IMR-90 (cell line): ENCODE results near the gene PYGB. TPM values are rescaled to one million over a fixed set of nuclear protein-coding genes. Genes with fewer than 3 reads are reported as not detected.

ENCODE experiments used
- ATAC-seq: fragments of 200-7000 bp; cut with Tn5 transposase; 2 replicates; pipeline ENCODE4 v1.9.1; 2020; ENCODE audit warnings: low read depth, mild to moderate bottlenecking, moderate library complexity
- Bru-seq: library from RNA; stranded (reverse); fragments of 400-500 nt; gene quantifications from one replicate; lab custom pipeline; 2021; lab: Mats Ljungman, UMichigan
- BruChase-seq, 2 experiments: library from RNA; stranded (reverse); fragments of 400-500 nt; gene quantifications; one replicate each; lab custom pipeline; 2021; lab: Mats Ljungman, UMichigan
- BruUV-seq: library from RNA; stranded (reverse); fragments of 400-500 nt; replicated peaks from 2 replicates; lab custom pipeline; 2021; lab: Mats Ljungman, UMichigan
- CTCF ChIA-PET: fragments of 300-600 bp; formaldehyde crosslinking; extraction: SDS; loops from one replicate; lab custom pipeline; 2021; ENCODE audit warnings: antibody characterized with exemption; lab: Yijun Ruan, JAX
- POLR2A ChIA-PET: fragments of 300-600 bp; sonication (Branson Sonifier 250); formaldehyde crosslinking; loops from one replicate; lab custom pipeline; 2022; ENCODE audit warnings: antibody characterized with exemption; ENCODE audit not compliant: unreplicated experiment; lab: Charles Lee
- DNase-seq: peaks from one replicate; pipeline ENCODE4 v3.0.0; 2013
- H2AFZ ChIP-seq: replicated peaks from 2 replicates; pipeline ENCODE3; 2013; ENCODE audit warnings: low read length, mild to moderate bottlenecking; ENCODE audit not compliant: poor library complexity
- H2AK5ac ChIP-seq: 2 replicates; pipeline ENCODE4 v1.6.1; 2013; ENCODE audit warnings: low read depth, low read length, inconsistent platforms
- H2AK9ac ChIP-seq: replicated peaks from 2 replicates; pipeline ENCODE3; 2013; ENCODE audit warnings: mild to moderate bottlenecking, low read depth, low read length, moderate library complexity; ENCODE audit not compliant: poor library complexity
- H2BK120ac ChIP-seq: 2 replicates; pipeline ENCODE4 v1.6.1; 2013; ENCODE audit warnings: low read depth, low read length, inconsistent platforms
- H2BK15ac ChIP-seq: 3 replicates; pipeline ENCODE4 v1.6.1; 2013; ENCODE audit warnings: low read depth, low read length, inconsistent platforms
- H2BK20ac ChIP-seq: 2 replicates; pipeline ENCODE4 v1.6.1; 2013; ENCODE audit warnings: low read depth, mild to moderate bottlenecking, inconsistent platforms, low read length, moderate library complexity
- H2BK5ac ChIP-seq: 2 replicates; pipeline ENCODE4 v1.6.1; 2013; ENCODE audit warnings: mild to moderate bottlenecking, low read depth, low read length, inconsistent platforms; ENCODE audit not compliant: poor library complexity, severe bottlenecking
- H3K14ac ChIP-seq: replicated peaks from 2 replicates; pipeline ENCODE4 v1.6.1; 2013; ENCODE audit warnings: low read depth, low read length, inconsistent platforms
- H3K18ac ChIP-seq: 2 replicates; pipeline ENCODE4 v1.6.1; 2013; ENCODE audit warnings: low read depth, low read length, control low read depth
- H3K23ac ChIP-seq: 2 replicates; pipeline ENCODE4 v1.6.1; 2013; ENCODE audit warnings: low read depth, low read length, inconsistent platforms
- H3K27ac ChIP-seq: 2 replicates; pipeline ENCODE4 v1.5.1; 2013; ENCODE audit warnings: mild to moderate bottlenecking, control low read depth, low read length; ENCODE audit not compliant: insufficient read depth
- H3K27me3 ChIP-seq: 2 replicates; pipeline ENCODE4 v1.6.1; 2013; ENCODE audit warnings: low read length; ENCODE audit not compliant: control insufficient read depth, insufficient read depth
- H3K36me3 ChIP-seq: 2 replicates; pipeline ENCODE4 v1.6.1; 2013; ENCODE audit warnings: low read length, mixed read lengths; ENCODE audit not compliant: control insufficient read depth, insufficient read depth
- H3K4ac ChIP-seq: 2 replicates; pipeline ENCODE4 v1.6.1; 2013; ENCODE audit warnings: low read depth, low read length, inconsistent platforms
- H3K4me1 ChIP-seq: 2 replicates; pipeline ENCODE4 v1.6.1; 2013; ENCODE audit warnings: low read length, mixed read lengths; ENCODE audit not compliant: control insufficient read depth, insufficient read depth
- H3K4me2 ChIP-seq: 2 replicates; pipeline ENCODE4 v1.6.1; 2013; ENCODE audit warnings: low read depth, mild to moderate bottlenecking, control low read depth, low read length, moderate library complexity
- H3K4me3 ChIP-seq: 2 replicates; pipeline ENCODE4 v1.5.1; 2013; ENCODE audit warnings: low read depth, mild to moderate bottlenecking, control low read depth, low read length, moderate library complexity; ENCODE audit not compliant: insufficient read depth
- H3K56ac ChIP-seq: 2 replicates; pipeline ENCODE4 v1.6.1; 2013; ENCODE audit warnings: low read length, inconsistent platforms; ENCODE audit not compliant: insufficient read depth; ENCODE audit errors: extremely low read depth
- H3K79me1 ChIP-seq, 2 experiments: 2 replicates each; pipeline ENCODE4 v1.6.1; 2013; ENCODE audit warnings: low read length in 2 of 2, inconsistent platforms in 1 of 2, low read depth in 1 of 2
- H3K9ac ChIP-seq: 2 replicates; pipeline ENCODE4 v1.6.1; 2013; ENCODE audit warnings: low read depth, low read length, control low read depth
- H3K9me1 ChIP-seq: 2 replicates; pipeline ENCODE4 v1.6.1; 2013; ENCODE audit warnings: low read length, inconsistent platforms; ENCODE audit not compliant: insufficient read depth
- H3K9me3 ChIP-seq: 2 replicates; pipeline ENCODE4 v1.6.1; 2013; ENCODE audit warnings: low read length; ENCODE audit not compliant: control insufficient read depth, insufficient read depth
- H4K20me1 ChIP-seq: 2 replicates; pipeline ENCODE4 v1.6.1; 2013; ENCODE audit warnings: low read length, inconsistent platforms; ENCODE audit not compliant: insufficient read depth
- H4K5ac ChIP-seq: 2 replicates; pipeline ENCODE4 v1.6.1; 2013; ENCODE audit warnings: mild to moderate bottlenecking, low read depth, low read length, control low read depth
- H4K8ac ChIP-seq, 2 experiments: 2 replicates each; pipeline ENCODE4 v1.6.1; 2013; ENCODE audit warnings: low read depth in 2 of 2, low read length in 2 of 2, control low read depth in 1 of 2, inconsistent platforms in 1 of 2
- H4K91ac ChIP-seq: 2 replicates; pipeline ENCODE4 v1.6.1; 2013; ENCODE audit warnings: low read depth, low read length, inconsistent platforms; ENCODE audit not compliant: insufficient read depth
- BHLHE40 ChIP-seq: fragments of 150-350 bp; IDR thresholded peaks from 2 replicates; pipeline ENCODE4 v1.6.1; 2016; ENCODE audit warnings: mild to moderate bottlenecking, low read depth, low read length
- CEBPB ChIP-seq: IDR thresholded peaks from 2 replicates; pipeline ENCODE4 v1.6.1; 2012; ENCODE audit warnings: low read depth, low read length, improper control_type of control experiment
- CHD1 ChIP-seq: IDR thresholded peaks from 2 replicates; pipeline ENCODE4 v1.6.1; 2012; ENCODE audit warnings: low read depth, low read length, improper control_type of control experiment
- FOS ChIP-seq: fragments of 150-350 bp; IDR thresholded peaks from 2 replicates; pipeline ENCODE4 v1.6.1; 2016; ENCODE audit warnings: low read depth, low read length
- MAFK ChIP-seq: IDR thresholded peaks from 2 replicates; pipeline ENCODE4 v1.6.1; 2012; ENCODE audit warnings: low read depth, low read length, improper control_type of control experiment
- MAZ ChIP-seq: IDR thresholded peaks from 2 replicates; pipeline ENCODE4 v1.6.1; 2012; ENCODE audit warnings: low read depth, mild to moderate bottlenecking, low read length, improper control_type of control experiment, moderate library complexity, borderline replicate concordance
- MXI1 ChIP-seq: IDR thresholded peaks from 2 replicates; pipeline ENCODE4 v1.6.1; 2012; ENCODE audit warnings: low read depth, mild to moderate bottlenecking, low read length, moderate library complexity, borderline replicate concordance
- POLR2A ChIP-seq: IDR thresholded peaks from 2 replicates; pipeline ENCODE4 v1.6.1; 2012; ENCODE audit warnings: mild to moderate bottlenecking, low read depth, low read length
- RCOR1 ChIP-seq: IDR thresholded peaks from 2 replicates; pipeline ENCODE4 v1.6.1; 2012; ENCODE audit warnings: mild to moderate bottlenecking, low read length, improper control_type of control experiment; ENCODE audit not compliant: insufficient replicate concordance
- RFX5 ChIP-seq: IDR thresholded peaks from 2 replicates; pipeline ENCODE4 v1.8.0; 2012; ENCODE audit warnings: low read depth, mild to moderate bottlenecking, low read length, moderate library complexity
- SMC3 ChIP-seq: fragments of 150-350 bp; IDR thresholded peaks from 2 replicates; pipeline ENCODE4 v1.6.1; 2016; ENCODE audit warnings: low read depth, mild to moderate bottlenecking, antibody characterized with exemption, low read length, moderate library complexity
- USF2 ChIP-seq: fragments of 150-350 bp; IDR thresholded peaks from 2 replicates; pipeline ENCODE4 v1.6.1; 2017; ENCODE audit warnings: mild to moderate bottlenecking, antibody characterized with exemption, low read length, low read depth
- WGBS, 2 experiments: methylation state at CpG; one replicate each; pipeline versions ENCODE4 v1.1.5 to v1.1.7; 2013; ENCODE audit warnings: missing lambda C conversion rate in 2 of 2; ENCODE audit not compliant: insufficient read length in 1 of 2; ENCODE audit errors: extremely low coverage in 2 of 2; 5-methylcytosine and 5-hydroxymethylcytosine counted together
- dilution Hi-C: fragments of 300-500 bp; cut with HindIII; formaldehyde crosslinking; loops from one replicate; pipeline ENCODE4 v1.14.3; 2018; ENCODE audit warnings: low sequenced_read_pairs; ENCODE audit not compliant: unreplicated experiment
- in situ Hi-C: fragments of 300-500 bp; cut with MboI; formaldehyde crosslinking; loops from 3 replicates; pipeline ENCODE4 v1.14.3; 2019; ENCODE audit warnings: low sequenced_read_pairs, inconsistent platforms, mixed read lengths
- intact Hi-C: fragments of 100-400 bp; cut with micrococcal nuclease; formaldehyde crosslinking; loops from 2 replicates; pipeline ENCODE4 v1.10.0; 2022
- long read RNA-seq: library from polyadenylated mRNA; unstranded; transcript quantifications from one replicate; pipeline ENCODE4 v2.0.0, GENCODE V29; 2021; ENCODE audit not compliant: unreplicated experiment
- polyA plus RNA-seq, 3 experiments: library from polyadenylated mRNA; depleted of rRNA; stranded (reverse); fragments of >200 nt; gene quantifications; 2 replicates each; pipeline ENCODE4 v1.2.3, GENCODE V29; 2012; ENCODE audit warnings: low replicate concordance in 1 of 3
- total RNA-seq: library from RNA; depleted of rRNA; stranded (reverse); fragments of >200 nt; gene quantifications from 2 replicates; pipeline ENCODE4 v1.2.3, GENCODE V29; 2012; rRNA removed

PYGB gene
- total RNA-seq = 72.4 and 81.4 TPM in 2 replicates
- polyA plus RNA-seq (2012; rRNA removed) = 83.1 TPM in 2 replicates
- polyA plus RNA-seq (2012; cell fraction: cytosol; rRNA removed) = 62.2 and 67.4 TPM in 2 replicates
- polyA plus RNA-seq (2012; cell fraction: nucleus; rRNA removed; ENCODE audit: low replicate concordance) = 106 and 206 TPM in 2 replicates
- percentile 80 among the genes with signal in this experiment for Bru-seq, nascent RNA
- BruChase-seq, experiment 1, labeled RNA remaining after a 6-hour chase = percentile 77 among the genes with signal in this experiment
- percentile 71 among the genes with signal in this experiment for BruChase-seq, experiment 2, labeled RNA remaining after a 2-hour chase
- long read RNA-seq, full-length matches to known transcripts = 145 of 209 reads
- long read RNA-seq, partial matches to known transcripts = 45 of 209 reads
- long read RNA-seq, other reads (novel, unspliced or antisense) = 19 of 209 reads

GRCh38 chr20:25247956-25248785, at the start of gene PYGB:
Gene PYGB, plus strand, starts transcription at chr20:25248085. Its CDS starts 94 bp downstream, at chr20:25248179.
- peaks cover 13% of the 10 kb centered on the region for H3K4me1 ChIP-seq
- H3K9me3 ChIP-seq = no peaks in the 10 kb centered on the region
- no peaks in the 10 kb centered on the region for H3K27me3 ChIP-seq
- ATAC-seq (peak; percentile 87), DNase-seq (peak; percentile 78)
- peaks cover 5% of the 10 kb centered on the region; the same call in 1 of the 2 replicates for H3K36me3 ChIP-seq
- peak within 1 kb of the TSS; percentile 81 for H3K9ac ChIP-seq
- H4K91ac ChIP-seq = peak within 1 kb of the TSS; percentile 81
- H2BK5ac ChIP-seq = peak within 1 kb of the TSS; percentile 90
- peak within 1 kb of the TSS; percentile 71 for H2BK20ac ChIP-seq
- peak within 1 kb of the TSS; percentile 98 for H2AFZ ChIP-seq
- H4K20me1 ChIP-seq = peaks cover 43% of the 10 kb centered on the region
- peak within 1 kb of the TSS; percentile 98 for H3K27ac ChIP-seq
- peaks cover 7 to 51% of the 10 kb centered on the region in 2 experiments for H3K79me1 ChIP-seq
- H2AK5ac ChIP-seq = peak within 1 kb of the TSS; percentile 85
- H3K4me3 ChIP-seq = peak within 1 kb of the TSS; percentile 81
- H3K4me2 ChIP-seq = peak within 1 kb of the TSS; percentile 93
- peak within 1 kb of the TSS; percentile 65 for H4K5ac ChIP-seq
- peak within 1 kb of the TSS; percentile 92 for H3K4ac ChIP-seq
- BruUV-seq = no TSS peak
- dilution Hi-C loops (no loop called here), intact Hi-C loops (loop anchor here (2.0 to 5.0 kb wide), 5 partner anchors 25 to 253 kb away; partner anchors contain the start of gene ENTPD6), in situ Hi-C loops (no loop called here)
- peak within 1 kb of the TSS; percentile 93 for H2AK9ac ChIP-seq
- H2BK120ac ChIP-seq = peak within 1 kb of the TSS; percentile 88
- H3K14ac ChIP-seq = peak within 1 kb of the TSS; percentile 96
- H2BK15ac ChIP-seq = peak within 1 kb of the TSS; percentile 55; the same call in 2 of the 3 replicates
- ChIA-PET CTCF (interaction anchor here (0.7 to 1.4 kb wide), 6 partner anchors 12 to 53 kb away, joined by 3 to 6 read pairs (median 4); partner anchors contain the start of gene ENTPD6), POLR2A (interaction anchor here (1.2 kb wide), 1 partner anchor 11 kb away, joined by 3 read pairs; no protein-coding TSS in a partner anchor)
- peaks cover 29% of the 10 kb centered on the region for H3K9me1 ChIP-seq
- H4K8ac ChIP-seq = peak within 1 kb of the TSS; percentile 46 to 95; a peak in 3 of 4 replicates
- peak within 1 kb of the TSS; percentile 51 for H3K18ac ChIP-seq
- peak within 1 kb of the TSS; percentile 80 for H3K23ac ChIP-seq
- 1% methylated on average over 73 of the region's 113 CpGs; no CpG with 5 or more reads in 1 of the 2 experiments for WGBS, 2 experiments
- peak within 1 kb of the TSS; percentile 71 for H3K56ac ChIP-seq
- no peak for TF ChIP-seq MAFK
- peak; percentile 91 for TF ChIP-seq MXI1
- no peak; the same call in 1 of the 2 replicates for TF ChIP-seq BHLHE40
- 0 out of 2 replicates have a peak, but pooled peaks have one; percentile 1 for TF ChIP-seq FOS
- TF ChIP-seq RFX5 = no peak
- peak; percentile 93 for TF ChIP-seq POLR2A
- TF ChIP-seq CEBPB = no peak
- no peak; the same call in 1 of the 2 replicates for TF ChIP-seq SMC3
- peak; percentile 50; the same call in 1 of the 2 replicates for TF ChIP-seq MAZ
- 0 out of 2 replicates have a peak, but pooled peaks have one; percentile 62 for TF ChIP-seq CHD1
- no peak for TF ChIP-seq USF2
- TF ChIP-seq RCOR1 = peak; percentile 10
